Muscle layer of duodenum (tissue), 2 donors: Measurements from ENCODE around the gene NRSN2.

Experiments used
- H3K27ac ChIP-seq: one replicate; pipeline ENCODE4 v1.7.0; 2013; ENCODE audit warnings: mild to moderate bottlenecking, low read length
- H3K27me3 ChIP-seq: one replicate; pipeline ENCODE4 v1.7.0; 2013; ENCODE audit warnings: low read depth, mild to moderate bottlenecking, control low read depth, low read length
- H3K36me3 ChIP-seq, 2 donors: one replicate each; pipeline ENCODE4 v1.7.0; 2013; ENCODE audit warnings: low read length in 2 of 2, control low read depth in 1 of 2, mild to moderate bottlenecking in 1 of 2; ENCODE audit not compliant: insufficient read depth in 2 of 2, control insufficient read depth in 1 of 2
- H3K4me1 ChIP-seq, 2 donors: one replicate each; pipeline ENCODE4 v1.7.0; 2013; ENCODE audit warnings: low read length in 2 of 2, mild to moderate bottlenecking in 2 of 2, control low read depth in 1 of 2, moderate library complexity in 1 of 2; ENCODE audit not compliant: insufficient read depth in 2 of 2, control insufficient read depth in 1 of 2
- H3K4me3 ChIP-seq, 2 donors: one replicate each; pipeline ENCODE4 v1.7.0; 2013; ENCODE audit warnings: low read length in 2 of 2, low read depth in 1 of 2, mild to moderate bottlenecking in 1 of 2
- H3K9me3 ChIP-seq, 2 donors: one replicate each; pipeline ENCODE4 v1.7.0; 2013; ENCODE audit warnings: low read length in 2 of 2, control low read depth in 1 of 2, mild to moderate bottlenecking in 1 of 2; ENCODE audit not compliant: control insufficient read depth in 1 of 2
- donor health status: healthy.

The NRSN2 gene

GRCh38 chr20:362271-363254 lies 15.7 kb downstream of the NRSN2 start:
- Histone ChIP-seq H3K4me3 (no peak overlapping the region), H3K9me3 (no peaks in the 10 kb centered on the region), H3K4me1 (peaks cover 0 to 5% of the 10 kb centered on the region in 2 donors), H3K36me3 (no peaks in the 10 kb centered on the region), H3K27me3 (no peaks in the 10 kb centered on the region), H3K27ac (no peak overlapping the region)

GRCh38 chr20:363319-364078 lies 16.6 kb downstream of the NRSN2 start:
- Histone ChIP-seq H3K27me3 (no peaks in the 10 kb centered on the region), H3K4me3 (no peak overlapping the region), H3K9me3 (no peaks in the 10 kb centered on the region), H3K27ac (no peak overlapping the region), H3K36me3 (no peaks in the 10 kb centered on the region), H3K4me1 (peaks cover 0 to 5% of the 10 kb centered on the region in 2 donors)

- Histone ChIP-seq H3K4me1 (peaks cover 0 to 5% of the 10 kb centered on the region in 2 donors), H3K4me3 (no peak overlapping the region), H3K36me3 (no peaks in the 10 kb centered on the region), H3K27me3 (no peaks in the 10 kb centered on the region), H3K9me3 (no peaks in the 10 kb centered on the region), H3K27ac (no peak overlapping the region)
Measured at GRCh38 chr20:364905-365794, 18.2 kb downstream of the NRSN2 start.

- Histone ChIP-seq H3K4me1 (peaks cover 0 to 5% of the 10 kb centered on the region in 2 donors), H3K9me3 (no peaks in the 10 kb centered on the region), H3K27ac (no peak overlapping the region), H3K36me3 (no peaks in the 10 kb centered on the region), H3K4me3 (no peak overlapping the region), H3K27me3 (no peaks in the 10 kb centered on the region)
Measured at GRCh38 chr20:366041-366718, 19.3 kb downstream of the NRSN2 start.

- Histone ChIP-seq H3K36me3 (no peaks in the 10 kb centered on the region), H3K9me3 (no peaks in the 10 kb centered on the region), H3K27ac (no peak overlapping the region), H3K27me3 (no peaks in the 10 kb centered on the region), H3K4me1 (peaks cover 0 to 5% of the 10 kb centered on the region in 2 donors), H3K4me3 (no peak overlapping the region)
Measured at GRCh38 chr20:366719-367485, 20.0 kb downstream of the NRSN2 start.

GRCh38 chr20:367486-367887 lies 20.6 kb downstream of the NRSN2 start:
- Histone ChIP-seq H3K4me1 (peaks cover 0 to 1% of the 10 kb centered on the region in 2 donors), H3K9me3 (no peaks in the 10 kb centered on the region), H3K4me3 (no peak overlapping the region), H3K36me3 (no peaks in the 10 kb centered on the region), H3K27ac (no peak overlapping the region), H3K27me3 (no peaks in the 10 kb centered on the region)

GRCh38 chr20:368915-369314 lies 22.0 kb downstream of the NRSN2 start:
- Histone ChIP-seq H3K27ac (no peak overlapping the region), H3K36me3 (no peaks in the 10 kb centered on the region), H3K27me3 (no peaks in the 10 kb centered on the region), H3K4me1 (no peaks in the 10 kb centered on the region), H3K9me3 (no peaks in the 10 kb centered on the region), H3K4me3 (no peak overlapping the region)

GRCh38 chr20:370151-370600 lies 23.3 kb downstream of the NRSN2 start:
- Histone ChIP-seq H3K4me1 (no peaks in the 10 kb centered on the region), H3K9me3 (no peaks in the 10 kb centered on the region), H3K4me3 (no peak overlapping the region), H3K27ac (no peak overlapping the region), H3K36me3 (no peaks in the 10 kb centered on the region), H3K27me3 (no peaks in the 10 kb centered on the region)

- Histone ChIP-seq H3K27ac (no peak overlapping the region), H3K4me3 (no peak overlapping the region), H3K27me3 (no peaks in the 10 kb centered on the region), H3K4me1 (no peaks in the 10 kb centered on the region), H3K9me3 (no peaks in the 10 kb centered on the region), H3K36me3 (no peaks in the 10 kb centered on the region)
Measured at GRCh38 chr20:370977-371754, 24.3 kb downstream of the NRSN2 start.
